SKM-1 (cell line): Measurements from ENCODE around the gene SOX6.

ENCODE experiments used
- DNase-seq: peaks from one replicate; lab custom pipeline; 2025; ENCODE audit not compliant: unreplicated experiment; lab: John Stamatoyannopoulos, UW

The SOX6 gene

DNA sequence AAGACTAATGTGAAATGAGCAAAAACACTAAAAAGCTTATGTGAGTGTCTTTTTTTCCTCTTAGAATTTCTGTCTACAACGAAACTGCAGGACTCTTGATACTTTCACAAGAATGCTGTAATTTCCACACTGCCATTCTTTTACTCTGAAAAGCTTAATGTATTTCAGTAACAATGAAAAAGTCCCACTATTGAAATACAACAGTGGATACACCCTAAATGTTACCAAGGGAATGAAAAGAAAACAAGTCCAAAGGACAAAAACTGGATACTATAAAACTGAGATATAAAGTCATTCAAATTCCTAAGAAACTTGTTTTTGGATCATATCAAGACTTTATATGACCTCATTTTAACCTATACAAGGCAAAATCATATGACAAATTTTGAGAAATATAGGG is 77.4 kb downstream of the SOX6 start:
- no peak for DNase-seq

DNA sequence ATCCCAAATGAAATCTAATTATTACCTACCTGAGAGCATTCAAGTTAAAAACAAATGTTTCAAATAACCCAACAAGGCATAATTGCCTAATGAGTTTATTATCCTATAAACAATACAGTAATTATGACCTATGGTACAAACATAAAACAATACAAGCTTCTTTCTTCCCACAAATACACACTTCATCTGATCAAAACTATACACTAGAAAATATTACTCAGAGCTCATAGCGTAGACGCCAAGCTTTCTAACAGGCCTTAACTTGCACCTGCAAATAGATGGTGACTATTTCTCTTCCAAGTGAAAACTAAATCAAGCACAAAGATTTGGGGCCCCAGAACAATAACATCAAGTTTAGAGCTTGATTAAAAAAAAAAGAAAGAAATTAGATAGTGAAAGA is 78.1 kb downstream of the SOX6 start:
- DNase-seq: no peak

DNA sequence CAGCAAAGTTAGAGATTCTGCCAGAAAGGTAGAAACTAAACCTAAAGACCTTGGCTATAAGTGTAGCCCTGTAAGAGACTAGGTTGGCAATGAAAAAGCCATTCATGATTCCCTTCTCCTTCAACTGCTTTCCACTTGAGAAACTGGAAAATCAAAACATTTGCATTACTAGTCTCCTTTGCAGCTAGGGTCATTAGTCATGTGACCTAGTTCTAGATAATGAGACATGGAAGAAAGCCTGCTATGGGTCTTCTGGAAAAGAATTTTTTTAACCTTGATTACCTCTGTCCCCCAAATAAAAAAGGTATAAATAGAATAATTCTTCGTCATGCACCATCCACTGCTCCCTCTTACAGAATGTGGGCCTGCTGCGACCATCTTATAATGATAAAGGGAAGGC is 80.1 kb downstream of the SOX6 start:
- no peak for DNase-seq

DNA sequence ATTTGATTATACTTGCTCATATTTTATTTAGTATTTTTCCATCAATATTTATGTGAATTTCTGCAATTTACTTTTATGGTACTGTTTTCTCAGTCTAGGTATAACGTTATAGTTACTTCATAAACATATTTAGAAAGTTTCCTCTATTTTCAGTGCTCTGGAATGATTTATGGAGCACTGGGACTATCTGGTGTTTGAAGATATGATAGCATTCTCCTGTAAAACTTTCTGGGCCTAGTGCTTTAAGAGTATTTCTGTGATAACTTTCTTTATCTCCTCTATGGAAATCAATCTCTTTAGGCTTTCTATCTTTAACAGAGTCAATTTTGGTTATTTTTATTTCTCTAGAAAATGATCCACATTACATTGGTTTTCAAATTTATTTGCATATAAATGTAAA is 85.1 kb downstream of the SOX6 start:
- DNase-seq: no peak

DNA sequence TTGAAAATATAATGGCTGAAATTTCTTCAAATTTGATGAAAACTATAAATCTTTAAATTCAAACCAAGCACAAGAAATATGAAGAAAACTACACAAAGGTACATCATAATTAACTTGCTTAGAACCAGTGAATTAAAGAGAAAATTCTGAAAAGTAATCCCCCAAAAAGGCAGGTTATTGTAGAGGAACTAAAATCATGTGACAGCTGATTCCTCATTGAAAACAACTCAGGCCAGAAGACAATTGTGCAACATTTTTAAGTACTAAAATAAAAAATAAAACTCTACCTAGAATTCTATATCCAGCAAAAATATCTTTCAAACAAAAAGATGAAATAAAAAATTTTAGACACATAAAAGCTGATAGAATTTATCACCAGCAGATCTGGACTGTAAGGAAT is 90.3 kb downstream of the SOX6 start:
- no peak for DNase-seq

DNA sequence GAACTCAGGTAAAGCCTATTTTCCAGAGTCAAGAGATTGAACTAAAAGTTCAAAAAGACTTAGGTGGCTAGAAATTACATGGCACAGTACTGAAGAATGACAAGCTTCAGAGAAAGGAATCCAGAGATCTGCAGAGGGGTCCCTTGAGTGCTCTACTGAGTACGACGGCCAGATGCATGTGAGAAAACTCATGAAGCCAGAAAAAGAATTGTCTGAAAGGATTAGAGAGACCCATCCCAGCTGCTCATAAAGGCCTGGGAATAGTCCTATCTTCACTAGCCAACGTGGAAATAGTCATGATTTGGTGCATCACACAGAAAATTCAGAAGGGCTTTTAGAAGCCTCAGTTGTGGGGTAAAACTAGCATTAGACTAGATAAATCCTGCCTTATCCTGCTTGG is 91.3 kb downstream of the SOX6 start:
- no peak for DNase-seq

DNA sequence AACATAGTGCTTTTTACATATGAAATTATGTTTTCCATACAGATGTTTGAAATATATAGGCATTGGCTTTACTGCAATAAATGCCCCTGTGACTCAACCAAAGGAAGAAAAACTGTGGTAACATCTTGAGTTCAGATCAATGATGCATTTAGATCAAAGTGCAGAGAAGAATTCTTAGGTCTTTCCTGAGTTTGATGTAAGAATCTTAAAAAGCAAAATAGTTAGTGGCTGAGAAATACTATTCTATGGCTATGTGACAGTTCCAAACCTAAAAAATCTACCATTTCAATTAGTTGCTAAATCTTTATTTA is 93.7 kb downstream of the SOX6 start:
- no peak for DNase-seq

DNA sequence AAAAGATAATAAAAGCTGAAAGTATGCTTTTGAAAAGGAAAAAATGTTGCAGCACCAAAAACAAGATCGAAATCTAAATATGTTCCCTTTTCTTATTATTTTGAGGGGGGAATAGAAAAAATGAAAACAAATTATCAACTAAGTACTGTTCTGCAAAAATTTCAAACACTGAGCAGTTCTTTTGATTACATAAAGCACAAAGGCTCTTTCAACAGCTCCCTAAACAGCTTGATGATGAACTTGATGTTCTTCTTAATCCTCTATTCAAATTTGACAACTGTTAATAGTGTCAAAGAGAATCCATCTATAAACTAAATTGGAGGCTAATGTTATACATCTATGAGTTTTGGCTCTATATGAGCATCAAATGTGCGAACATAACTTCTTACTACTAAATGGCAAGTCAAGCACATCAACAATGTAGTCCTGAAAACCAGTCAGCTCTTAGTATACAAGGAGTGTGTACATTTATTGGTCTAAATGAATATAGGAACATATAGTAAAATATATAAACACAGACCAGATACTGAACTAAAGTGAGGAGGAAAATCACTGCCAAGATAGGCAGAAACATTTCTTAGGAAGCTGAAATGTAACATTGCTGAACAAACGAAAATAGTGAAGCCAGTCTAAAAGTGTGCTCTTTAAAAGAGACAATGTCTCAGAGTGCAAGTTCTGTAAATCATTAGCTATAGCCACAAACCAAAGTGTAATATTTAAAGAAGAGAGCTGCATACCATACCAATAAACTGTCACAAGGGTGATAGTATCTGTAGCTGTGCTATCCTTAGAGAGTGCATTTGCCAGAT is 94.3 kb downstream of the SOX6 start:
- DNase-seq: no peak

DNA sequence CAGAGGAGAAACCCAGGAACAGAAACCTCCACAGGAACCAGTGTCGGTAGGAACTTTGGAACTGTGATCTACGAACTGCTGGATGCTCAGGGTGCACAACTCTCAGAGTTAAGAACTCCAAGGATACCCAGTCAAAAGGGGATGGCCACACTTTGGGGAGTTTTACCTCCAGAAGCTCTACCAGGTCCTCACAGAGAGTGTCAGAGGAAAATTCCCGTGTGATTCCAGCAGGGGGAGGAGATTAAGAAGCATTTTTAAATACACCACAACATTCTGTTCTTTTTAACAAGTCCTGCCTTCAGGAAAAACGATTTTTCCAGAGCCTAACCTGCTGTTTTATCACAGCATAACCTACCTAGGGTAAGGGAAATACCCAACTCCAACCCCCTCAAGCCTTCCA is 104.0 kb downstream of the SOX6 start:
- DNase-seq: no peak

DNA sequence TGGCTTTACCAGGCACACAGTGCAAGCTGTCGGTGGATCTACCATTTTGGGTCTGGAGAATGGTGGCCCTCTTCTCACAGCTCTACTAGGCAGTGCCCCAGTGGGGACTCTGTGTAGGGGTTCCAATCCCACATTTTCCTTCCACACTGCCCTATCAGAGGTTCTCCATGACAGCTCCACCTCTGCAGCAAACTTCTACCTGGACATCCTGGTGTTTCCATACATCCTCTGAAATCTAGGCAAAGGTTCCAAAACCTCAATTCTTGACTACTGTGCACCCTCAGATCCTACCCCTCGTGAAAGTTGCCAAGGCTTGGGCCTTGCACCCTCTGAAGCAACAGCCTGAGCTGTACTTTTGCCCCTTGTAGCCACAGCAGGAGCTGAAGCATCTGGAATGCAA is 108.1 kb downstream of the SOX6 start:
- DNase-seq: no peak

DNA sequence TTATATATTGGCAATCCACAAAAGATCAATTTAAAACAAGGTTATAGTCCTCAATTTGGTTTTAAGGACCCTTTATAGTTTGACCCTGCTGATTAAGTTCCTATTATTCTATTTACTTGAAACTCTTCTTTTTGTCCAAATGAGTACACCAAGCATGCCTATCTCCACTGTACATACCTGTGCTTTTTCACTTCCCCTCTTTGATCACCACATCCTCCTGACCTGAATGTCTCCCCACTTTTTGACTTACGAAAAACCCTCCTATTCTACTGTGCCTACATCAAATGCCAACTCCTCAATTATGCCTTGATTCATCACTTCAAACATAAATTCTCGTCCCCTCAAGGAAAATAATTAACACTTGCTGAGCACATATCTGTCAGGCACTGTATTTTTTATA is 113.5 kb downstream of the SOX6 start:
- DNase-seq: no peak

DNA sequence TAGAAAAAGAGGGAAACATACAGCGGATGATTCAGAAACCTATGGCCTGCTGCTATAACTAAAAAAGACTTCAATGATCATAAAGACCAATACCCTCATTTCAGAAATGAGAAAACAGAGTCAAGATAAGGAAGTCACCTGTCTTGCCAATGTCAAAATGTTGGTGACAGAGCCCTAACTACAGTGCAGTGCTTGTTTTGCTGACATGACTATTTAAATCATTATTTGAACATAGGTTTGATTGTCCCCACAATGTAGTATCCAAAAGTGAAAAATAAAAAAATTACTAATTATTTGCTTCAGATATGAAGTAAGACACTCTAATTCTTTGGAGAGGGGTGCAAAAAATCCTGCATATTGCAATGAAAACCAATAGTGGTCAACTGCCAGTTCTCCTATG is 115.7 kb downstream of the SOX6 start:
- DNase-seq: no peak

DNA sequence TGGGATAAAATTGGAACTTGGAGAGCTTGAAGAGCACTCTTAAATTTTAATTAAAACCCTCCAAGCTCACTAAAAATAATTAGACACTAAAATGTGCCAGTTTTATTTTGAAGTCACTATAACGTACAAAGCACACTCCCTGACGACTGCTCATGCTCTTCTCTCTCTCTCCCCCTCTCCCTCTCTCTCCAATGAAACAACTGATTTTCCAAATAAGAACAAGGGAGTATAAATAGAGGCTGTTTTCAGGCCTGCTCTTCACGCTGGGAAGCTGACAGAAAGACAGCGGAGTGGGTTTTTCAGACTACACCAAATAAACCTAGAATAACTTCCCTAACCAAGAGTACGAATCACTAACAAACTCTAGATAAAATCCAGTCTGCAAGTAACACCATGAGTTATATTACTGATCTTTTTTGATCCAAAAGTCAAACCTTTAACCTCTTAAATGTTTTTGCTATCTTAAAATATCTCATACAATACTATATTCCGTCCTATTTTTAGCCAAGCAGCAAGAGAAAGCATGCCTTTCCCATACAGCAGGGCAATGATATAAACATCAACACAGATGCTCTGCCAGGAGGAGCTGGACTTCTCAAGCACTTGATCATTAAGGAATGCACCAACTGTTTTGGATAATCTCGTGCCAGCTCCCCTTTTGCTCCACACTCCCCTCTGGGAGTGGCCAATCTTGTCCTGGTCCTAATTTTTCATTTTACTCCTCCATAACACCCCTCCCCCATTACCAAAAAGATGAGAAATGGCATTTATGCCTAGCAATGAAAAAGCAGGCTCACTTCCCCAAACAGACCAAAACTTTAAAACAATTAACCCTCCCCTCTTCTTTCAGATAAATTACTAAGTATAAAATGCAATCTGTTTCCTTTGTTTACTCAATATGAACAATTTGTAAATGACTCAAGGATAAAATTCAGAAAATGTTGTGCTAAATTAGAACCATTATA is 116.9 kb downstream of the SOX6 start:
- no peak for DNase-seq

DNA sequence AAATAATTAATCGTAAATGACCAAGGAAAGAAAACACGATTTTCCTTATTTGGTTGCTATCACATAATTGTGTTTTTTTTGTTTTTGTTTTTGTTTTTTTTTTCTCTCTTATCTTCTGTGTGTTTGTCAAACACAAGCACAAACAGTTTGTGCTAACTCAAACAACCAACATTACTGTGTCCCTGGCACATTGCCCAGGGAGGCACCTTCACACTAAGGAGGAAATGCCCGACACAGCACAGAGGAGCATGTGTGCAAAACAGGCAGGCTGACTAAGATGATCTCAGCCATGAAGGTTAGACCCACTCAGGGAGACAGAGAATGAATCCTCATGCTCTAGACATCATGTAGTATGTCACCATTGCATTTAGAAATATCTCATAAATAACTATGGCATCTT is 130.1 kb downstream of the SOX6 start:
- DNase-seq: no peak

DNA sequence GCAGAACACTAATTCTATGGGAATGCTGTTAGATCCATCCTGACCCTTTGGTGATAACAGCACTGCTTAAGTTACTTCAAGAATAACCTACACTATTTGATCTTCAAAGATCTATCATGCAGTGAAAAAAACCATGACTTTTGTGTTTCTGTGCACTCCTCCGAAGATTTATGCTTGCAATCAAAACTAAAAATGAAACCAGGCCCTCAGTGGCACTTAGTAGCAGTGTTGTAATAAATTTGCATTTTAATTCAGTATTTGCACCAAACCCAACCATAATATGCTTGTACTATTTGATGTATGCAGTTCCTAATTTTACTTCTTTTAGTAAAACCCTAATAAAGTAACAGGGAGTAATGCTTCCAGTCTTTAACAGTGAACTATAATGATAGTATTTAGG is 130.7 kb downstream of the SOX6 start:
- DNase-seq: no peak

DNA sequence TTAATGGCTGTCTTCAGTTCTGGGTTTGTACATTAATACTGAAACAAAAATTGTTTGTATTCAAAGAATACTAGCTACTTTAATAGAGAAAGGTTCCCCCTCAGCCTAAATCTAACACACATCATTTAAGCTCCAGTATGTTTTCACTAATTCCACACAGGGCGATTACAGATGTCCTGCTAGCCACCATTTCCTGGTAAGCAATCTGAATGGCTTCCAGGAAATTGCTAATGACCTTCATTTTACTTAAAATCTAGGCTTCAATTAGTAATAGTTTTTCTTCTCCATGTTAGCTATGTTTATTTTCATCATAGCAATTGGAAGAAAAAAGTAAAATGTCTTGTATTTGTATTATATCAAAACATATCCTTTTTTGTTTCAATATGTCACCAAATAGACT is 132.8 kb downstream of the SOX6 start:
- DNase-seq: no peak

DNA sequence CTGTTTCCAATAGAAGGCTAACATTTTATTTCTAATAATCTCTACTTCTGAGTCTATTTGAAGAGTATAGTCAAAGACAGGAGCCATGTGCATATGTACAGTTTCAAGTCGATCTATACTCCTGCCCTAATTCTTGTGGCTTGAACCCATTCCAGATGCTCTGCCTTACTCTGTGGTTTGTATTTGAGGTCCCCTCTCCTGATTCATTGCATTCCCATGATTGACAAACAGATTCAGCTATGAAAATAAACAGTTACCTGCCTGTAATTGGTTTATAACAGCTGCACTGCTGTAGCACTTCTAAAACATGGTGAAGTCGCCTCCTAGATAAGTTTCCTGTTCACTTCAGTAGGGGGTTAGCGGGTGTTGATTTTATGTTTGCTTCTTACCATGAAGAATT is 138.7 kb downstream of the SOX6 start:
- DNase-seq: no peak

DNA sequence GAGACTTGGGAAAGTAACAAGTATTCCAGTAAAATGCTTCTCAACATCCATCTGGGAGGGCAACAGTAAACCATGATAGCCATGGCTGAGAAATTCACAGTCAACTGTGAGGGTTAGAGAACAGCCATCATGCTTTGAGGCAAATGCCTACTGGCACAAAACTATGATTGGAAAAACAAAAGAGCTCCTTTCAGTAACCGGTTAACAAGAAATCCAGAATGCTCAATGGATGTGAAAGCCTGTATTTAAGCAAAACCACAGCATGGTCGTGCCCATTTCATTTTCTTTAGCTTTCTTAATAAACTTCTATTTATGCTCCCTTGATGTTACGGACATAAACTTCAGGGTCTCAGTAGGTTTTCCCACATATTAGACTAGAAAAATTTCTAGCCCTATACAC is 139.5 kb downstream of the SOX6 start:
- DNase-seq: no peak

DNA sequence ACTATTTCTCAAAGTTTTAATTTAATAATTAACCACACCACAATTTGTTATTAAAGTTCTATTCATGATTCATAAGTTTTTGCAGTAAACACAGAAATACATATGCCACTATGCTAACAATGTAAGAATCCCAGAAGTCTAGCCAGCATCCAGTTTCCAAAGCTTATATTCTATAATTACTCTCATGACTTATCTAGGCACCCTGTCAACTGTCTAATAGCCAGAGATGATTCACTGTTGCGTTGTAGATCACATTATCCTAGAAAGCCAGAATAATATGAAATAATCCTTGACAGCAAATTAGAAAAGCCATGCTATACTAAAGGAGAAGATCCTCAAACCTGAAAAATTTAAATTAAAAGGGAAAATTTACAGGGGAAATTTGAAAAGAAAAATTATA is 141.0 kb downstream of the SOX6 start:
- no peak for DNase-seq

DNA sequence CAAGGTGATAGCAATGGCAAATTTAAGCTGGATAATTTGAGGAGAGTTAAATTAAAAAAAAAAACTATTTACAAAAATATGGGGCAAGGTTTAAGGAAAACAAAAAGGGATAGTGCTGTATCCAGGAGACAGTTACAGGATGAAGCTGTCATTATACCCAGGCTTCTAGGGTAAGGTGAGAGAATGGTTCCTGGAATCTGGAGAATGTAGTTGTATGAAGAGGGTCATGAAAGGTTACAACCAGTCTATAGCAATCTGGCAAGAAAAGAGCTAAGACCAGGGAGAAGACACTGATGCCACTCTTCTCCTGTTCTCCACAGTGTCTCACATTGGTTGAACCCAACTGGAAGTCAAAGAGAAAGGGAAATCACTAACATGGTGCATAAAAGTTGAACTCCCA is 144.9 kb downstream of the SOX6 start:
- no peak for DNase-seq

DNA sequence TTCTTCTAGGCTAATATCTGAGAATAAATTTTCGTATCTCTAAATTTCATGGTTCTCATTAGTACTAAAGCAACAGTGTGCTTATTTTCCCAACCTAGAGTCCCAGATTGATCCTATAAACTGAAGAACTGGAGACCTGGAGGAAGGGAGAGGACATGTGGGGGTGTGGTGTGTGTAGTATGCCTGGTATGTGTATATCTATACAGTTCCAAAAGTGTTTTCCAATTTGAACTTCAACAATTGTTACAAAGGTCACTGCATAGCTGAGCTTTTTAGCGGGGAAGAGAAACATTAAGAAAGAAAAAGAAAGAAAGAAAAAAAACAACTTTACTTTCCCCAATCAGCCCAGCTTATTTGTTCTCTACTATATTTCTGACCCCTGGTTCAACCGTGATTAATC is 152.1 kb downstream of the SOX6 start:
- no peak for DNase-seq

DNA sequence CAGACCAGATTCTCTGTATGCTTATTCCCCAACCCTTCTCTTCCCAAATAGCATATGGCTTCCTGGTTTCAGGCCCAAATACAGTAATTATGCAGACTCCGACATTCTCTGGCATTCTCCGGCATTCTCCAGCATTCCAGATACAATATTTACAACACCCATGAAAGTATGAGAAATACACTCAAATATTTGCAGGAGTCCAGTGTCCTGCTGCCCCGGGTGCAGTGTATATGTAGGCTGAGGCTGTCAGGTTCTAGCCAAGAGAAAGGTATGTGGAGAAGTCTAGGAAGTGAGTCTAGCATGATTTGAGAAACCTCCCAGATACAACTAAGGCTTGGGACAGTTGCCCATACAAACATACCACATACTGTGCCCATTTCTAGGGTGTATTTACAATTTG is 160.7 kb downstream of the SOX6 start:
- DNase-seq: no peak

DNA sequence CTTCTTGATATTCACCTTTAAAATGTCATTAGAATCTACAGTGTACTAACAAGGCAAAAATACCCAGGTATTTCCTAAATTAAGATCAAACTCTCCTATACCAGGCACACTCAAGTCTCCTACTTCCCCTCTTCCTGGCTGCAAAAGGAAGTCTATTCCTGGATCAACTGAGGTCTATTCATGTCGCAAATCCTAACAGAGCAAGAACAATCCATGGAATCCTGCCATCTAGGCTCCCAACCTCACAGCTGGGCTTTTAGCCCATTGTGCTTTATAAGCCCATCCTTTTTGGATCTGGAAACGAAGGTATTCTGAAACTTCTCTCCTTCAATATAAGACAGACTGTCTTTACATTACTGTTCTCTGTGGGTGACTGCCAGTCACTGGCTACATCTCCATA is 161.8 kb downstream of the SOX6 start:
- no peak for DNase-seq
